ENCODE data around the gene SLC46A1.

The SLC46A1 gene

DNA sequence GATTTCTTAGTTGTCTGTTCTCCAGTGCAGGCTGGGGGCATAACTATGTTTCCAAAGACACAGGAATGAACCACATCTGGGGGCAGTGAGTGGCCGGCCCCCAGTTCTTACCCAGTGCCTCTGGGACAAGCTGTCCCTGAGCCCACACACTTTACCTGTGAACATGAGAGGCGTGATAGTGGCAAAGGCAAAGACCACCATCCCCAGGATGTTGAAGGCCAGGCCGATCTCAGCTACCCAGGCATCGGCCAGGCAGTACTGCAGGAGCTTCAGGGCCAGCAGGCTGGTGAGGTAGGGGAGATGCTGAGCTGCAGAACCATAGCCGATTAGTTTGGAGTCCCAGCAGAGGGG lies 1.6 kb downstream of the SLC46A1 start:
- no peak for DNase-seq (ENCODE audit: low read depth, low spot score)

DNA sequence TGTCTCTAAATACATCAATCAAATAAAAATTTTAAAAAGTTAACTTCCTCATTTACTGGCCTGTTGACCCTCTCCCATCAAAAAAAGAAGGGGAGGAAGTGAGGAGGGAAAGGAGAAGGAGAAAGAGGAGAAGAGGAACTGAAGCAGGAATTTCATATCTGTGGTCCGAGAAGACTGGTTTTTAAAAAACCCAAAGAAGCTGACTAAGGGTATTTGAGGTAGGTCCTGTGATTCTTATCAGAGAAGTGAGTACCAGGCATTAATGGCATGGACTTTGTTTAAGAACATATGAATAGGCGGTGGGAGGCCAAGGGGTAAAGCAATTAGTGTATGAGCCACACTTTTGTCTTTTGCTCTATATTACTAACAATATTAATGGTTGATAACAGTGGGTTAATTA lies 2.0 kb downstream of the SLC46A1 start:
- no peak for DNase-seq (ENCODE audit: low read depth, low spot score)

GRCh38 chr17:28402844-28403243 lies 3.2 kb downstream of the SLC46A1 start:
- DNase-seq (ENCODE audit: low read depth, low spot score): no peak

GRCh38 chr17:28402224-28402630 lies 3.8 kb downstream of the SLC46A1 start:
- peak; percentile 69 for DNase-seq (ENCODE audit: low read depth, low spot score)

- DNase-seq (ENCODE audit: low read depth, low spot score): no peak
These were observed 6.2 kb downstream of the SLC46A1 start for GRCh38 chr17:28399808-28400207.

GRCh38 chr17:28398280-28398981 lies 7.6 kb downstream of the SLC46A1 start:
- DNase-seq (ENCODE audit: low read depth, low spot score): no peak

- DNase-seq (ENCODE audit: low read depth, low spot score): no peak
These were observed 8.2 kb downstream of the SLC46A1 start for GRCh38 chr17:28397687-28398279.

DNA sequence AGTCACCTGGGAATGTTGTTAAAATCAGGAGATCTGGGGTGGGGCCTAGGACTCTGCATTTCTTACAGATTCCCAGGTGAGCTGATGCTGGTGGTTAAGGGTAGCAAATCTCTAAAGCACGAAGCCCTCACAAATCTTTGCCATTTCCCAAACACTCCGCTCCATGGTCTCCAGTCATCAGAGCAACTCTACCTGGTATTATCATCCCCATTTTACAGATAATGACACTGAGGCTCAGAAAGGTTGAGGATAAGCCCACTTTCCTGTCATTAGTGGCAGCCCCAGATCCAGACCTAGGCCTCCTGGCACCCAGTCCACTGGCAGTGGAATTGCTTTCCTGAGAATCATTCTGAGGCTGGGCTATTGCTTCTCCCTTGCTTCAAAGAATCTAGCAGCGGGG lies 8.7 kb downstream of the SLC46A1 start:
- DNase-seq (ENCODE audit: low read depth, low spot score): no peak

DNA sequence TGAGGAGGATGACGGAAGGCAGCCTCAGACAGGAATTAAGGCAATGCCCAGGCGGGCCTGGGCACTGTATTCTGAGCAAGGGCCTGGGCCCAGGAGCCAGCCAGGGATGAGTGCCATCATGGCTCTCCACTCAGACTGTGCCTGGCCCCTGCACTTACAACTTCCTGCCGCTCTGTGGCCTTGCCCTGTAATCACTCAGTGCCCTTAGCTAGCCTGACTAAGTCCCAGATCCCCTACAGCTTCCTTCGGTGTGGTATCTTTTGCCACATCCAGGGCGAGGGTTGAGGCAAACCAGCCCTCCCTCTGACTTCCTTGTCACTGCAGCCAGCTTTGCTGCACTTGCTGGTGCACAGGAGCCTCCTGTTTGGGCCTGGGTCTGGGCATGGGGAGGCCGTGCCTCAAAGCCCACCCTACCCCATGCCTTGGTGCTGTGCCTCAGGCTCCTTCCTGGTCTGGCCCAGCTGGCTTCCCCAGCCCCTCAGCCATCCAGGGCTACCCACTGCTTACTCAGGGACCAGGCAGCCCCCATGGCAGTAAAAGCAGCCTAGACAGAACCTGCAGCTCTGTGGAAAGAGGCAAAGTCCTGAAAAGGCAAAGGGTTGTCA lies 9.3 kb downstream of the SLC46A1 start:
- no peak for DNase-seq (ENCODE audit: low read depth, low spot score)

- DNase-seq (ENCODE audit: low read depth, low spot score): no peak
These were observed 10.0 kb downstream of the SLC46A1 start for GRCh38 chr17:28395968-28396367.

DNA sequence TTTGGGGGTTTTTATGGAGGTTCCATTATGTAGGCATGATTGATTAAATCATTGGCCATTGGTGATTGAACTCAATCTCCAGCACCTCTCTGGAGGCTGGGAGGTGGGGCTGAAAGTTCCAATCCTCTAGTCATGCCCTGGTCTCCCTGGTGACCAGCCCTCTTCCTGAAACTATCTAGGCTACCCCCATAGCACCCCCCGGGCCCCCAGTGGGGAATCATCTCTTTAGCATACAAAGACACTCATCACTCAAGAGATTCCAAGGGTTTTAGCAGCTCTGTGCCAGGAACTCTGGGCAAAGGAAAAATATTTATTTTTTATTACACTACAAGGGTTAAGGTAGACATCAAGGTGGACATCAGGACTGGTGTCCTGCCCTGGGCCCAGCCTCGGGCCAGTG lies 10.6 kb downstream of the SLC46A1 start:
- no peak for DNase-seq (ENCODE audit: low read depth, low spot score)

- DNase-seq (ENCODE audit: low read depth, low spot score): no peak
These were observed 11.5 kb downstream of the SLC46A1 start for GRCh38 chr17:28394337-28395116.

- DNase-seq (ENCODE audit: low read depth, low spot score): no peak
These were observed 13.5 kb downstream of the SLC46A1 start for GRCh38 chr17:28392491-28392890.

DNA sequence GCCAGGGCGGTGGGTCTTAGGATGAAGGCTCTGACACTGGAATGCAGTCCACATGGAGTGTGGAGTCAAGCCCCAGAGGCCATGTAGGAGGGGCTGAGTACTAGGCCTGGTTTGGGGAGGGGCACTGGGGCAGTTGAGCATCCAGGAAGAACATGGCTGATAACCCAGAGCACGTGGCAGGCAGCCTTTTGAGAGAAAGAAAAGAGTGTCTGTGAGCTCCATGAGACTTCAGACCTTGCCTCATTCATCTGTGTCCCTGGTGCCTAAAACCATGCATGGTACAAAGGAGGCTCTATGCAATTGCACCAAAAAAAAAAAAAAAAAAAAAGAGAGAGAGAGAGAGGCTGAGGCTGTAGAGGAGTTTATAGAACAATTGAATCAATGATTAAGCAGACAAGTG lies 14.6 kb downstream of the SLC46A1 start:
- no peak for DNase-seq (ENCODE audit: low read depth, low spot score)

DNA sequence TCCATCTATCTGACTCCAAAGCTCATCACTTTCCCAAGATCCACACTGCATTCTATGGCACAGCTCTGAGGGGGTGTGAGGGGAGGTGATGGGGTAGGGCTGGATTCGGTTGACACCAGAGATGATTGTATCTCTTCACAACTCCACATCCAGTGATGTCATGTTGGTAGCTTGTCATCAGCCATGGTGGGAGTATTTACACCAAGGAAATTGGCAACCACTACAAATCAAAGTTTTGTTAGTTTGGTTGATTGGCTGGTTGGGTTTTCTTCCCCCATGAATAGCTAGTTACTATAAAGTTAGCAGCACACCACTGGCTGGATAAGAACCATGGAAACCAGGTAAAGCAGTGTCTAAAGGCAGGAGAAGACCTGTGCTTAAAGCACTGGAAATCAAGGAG lies 15.0 kb downstream of the SLC46A1 start:
- DNase-seq (ENCODE audit: low read depth, low spot score): no peak

DNA sequence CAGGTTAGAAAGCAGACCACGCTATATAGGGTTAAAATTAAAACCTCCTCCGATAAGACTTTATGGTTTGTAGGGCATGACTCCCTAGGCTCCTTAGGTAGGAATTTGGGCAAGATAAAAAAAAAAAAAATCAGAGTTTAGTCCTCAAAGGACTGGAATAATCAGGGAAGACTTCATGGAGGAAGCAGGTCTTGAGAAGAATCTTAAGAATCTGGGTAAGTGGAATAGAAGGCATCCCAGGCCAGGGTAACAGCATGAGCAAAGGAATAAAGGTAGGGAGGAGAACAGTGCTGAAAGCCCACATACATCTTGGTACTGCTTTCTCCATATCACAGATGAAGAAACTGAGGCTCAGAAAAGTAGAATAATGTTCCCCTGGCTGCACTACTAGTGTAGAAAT lies 15.4 kb downstream of the SLC46A1 start:
- no peak for DNase-seq (ENCODE audit: low read depth, low spot score)

DNA sequence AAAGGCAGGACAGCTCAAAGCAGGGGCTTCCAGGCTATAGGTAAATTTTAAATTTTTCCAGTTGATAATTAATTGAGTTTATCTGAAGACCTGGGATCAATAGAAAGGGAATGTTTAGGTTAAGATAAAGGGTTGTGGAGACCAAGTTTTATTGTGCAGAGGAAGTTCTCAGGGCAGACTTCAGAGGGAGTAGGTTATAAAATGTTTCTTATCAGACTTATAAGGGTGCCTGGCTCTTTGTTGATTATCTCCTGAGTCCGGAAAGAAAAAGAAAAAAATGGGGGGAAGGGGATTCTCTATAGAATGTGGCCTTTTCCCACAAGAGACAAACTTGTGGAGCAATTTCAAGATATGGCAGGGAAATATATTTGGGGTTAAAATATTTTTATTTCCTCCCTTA lies 15.9 kb downstream of the SLC46A1 start:
- DNase-seq (ENCODE audit: low read depth, low spot score): no peak

- no peak for DNase-seq (ENCODE audit: low read depth, low spot score)
These were observed 17.9 kb downstream of the SLC46A1 start for GRCh38 chr17:28388106-28388505.

DNA sequence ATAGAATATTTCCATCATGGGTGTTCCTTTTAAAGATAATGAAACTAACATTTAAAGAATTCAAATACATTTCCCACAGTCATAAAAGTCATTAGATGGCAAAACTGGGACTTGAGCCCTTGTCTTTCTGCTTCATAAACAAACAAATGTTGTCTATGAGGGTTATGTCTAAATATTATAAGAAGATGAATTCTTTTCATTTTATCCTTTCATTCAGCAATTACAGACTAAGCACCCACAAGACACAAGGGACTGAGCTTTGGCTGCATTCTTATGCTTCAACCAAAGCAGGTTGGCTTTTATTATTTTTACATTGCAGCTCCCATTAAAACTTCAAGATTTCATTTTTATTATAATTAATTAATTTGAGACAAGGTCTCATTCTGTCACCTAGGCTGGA lies 19.6 kb downstream of the SLC46A1 start:
- DNase-seq (ENCODE audit: low read depth, low spot score): no peak

GRCh38 chr17:28385406-28385805 lies 20.6 kb downstream of the SLC46A1 start:
- DNase-seq (ENCODE audit: low read depth, low spot score): no peak

DNA sequence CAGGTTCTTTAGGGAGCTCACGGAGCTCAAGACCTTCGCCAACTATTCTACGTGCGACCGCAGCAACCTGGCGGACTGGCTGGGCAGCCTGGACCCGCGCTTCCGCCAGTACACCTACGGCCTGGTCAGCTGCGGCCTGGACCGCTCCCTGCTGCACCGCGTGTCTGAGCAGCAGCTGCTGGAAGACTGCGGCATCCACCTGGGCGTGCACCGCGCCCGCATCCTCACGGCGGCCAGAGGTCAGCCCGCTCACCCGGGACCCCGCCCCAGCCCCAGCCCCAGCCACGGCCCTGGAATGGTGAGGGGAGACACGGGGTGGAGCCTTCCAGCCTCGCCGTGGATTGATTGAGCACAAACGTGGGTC lies 21.0 kb downstream of the SLC46A1 start:
- DNase-seq (ENCODE audit: low read depth, low spot score): no peak

DNA sequence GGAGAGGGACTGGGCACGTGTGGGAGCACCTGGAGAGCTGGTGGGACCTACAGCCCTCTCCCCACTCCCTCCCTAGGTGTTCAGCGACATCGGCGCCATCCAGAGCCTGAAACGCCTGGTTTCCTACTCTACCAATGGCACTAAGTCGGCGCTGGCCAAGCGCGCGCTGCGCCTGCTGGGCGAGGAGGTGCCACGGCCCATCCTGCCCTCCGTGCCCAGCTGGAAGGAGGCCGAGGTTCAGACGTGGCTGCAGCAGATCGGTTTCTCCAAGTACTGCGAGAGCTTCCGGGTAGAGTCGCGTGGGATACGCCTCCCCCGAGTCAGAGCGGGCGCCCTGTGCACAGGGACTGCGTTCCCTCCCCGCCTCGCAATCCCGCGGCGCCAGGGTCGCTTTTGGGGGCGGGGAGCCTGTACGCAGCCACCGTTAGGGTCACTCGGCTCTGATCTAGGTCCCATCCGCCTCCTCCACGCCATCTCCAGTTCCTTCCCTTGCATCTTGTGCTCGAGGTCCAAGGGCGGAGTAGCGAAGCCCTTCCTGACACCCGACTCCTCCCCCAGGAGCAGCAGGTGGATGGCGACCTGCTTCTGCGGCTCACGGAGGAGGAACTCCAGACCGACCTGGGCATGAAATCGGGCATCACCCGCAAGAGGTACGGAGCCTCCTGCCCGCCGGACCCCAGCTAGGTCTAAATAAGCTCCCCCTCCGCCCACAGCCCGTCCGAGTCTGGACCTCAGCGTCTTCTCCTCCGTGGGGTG lies 21.6 kb downstream of the SLC46A1 start:
- DNase-seq (ENCODE audit: low read depth, low spot score): no peak
